GM12878 (cell line): ENCODE results near the gene CRYL1. TPM values are rescaled to one million over a fixed set of nuclear protein-coding genes. Genes with fewer than 3 reads are reported as not detected.

Experiments
- ATAC-seq: fragments of 200-7000 bp; cut with Tn5 transposase; 3 replicates; pipeline ENCODE4 v1.9.1; 2020; ENCODE audit warnings: mild to moderate bottlenecking, moderate library complexity
- BruUV-seq: library from RNA; stranded (reverse); fragments of 400-500 nt; replicated peaks from 2 replicates; lab custom pipeline; 2021; lab: Mats Ljungman, UMichigan
- CTCF ChIA-PET: fragments of 300-600 bp; sonication (Branson Sonifier 250); formaldehyde crosslinking; extraction: SDS; loops from one replicate; lab custom pipeline; 2021; ENCODE audit warnings: inconsistent platforms; lab: Yijun Ruan, JAX
- POLR2A ChIA-PET: fragments of 350-600 bp; formaldehyde crosslinking; extraction: SDS; loops from one replicate; lab custom pipeline; 2021; ENCODE audit warnings: inconsistent platforms; lab: Charles Lee
- RAD21 ChIA-PET: fragments of 300-600 bp; sonication (Branson Sonifier 250); formaldehyde crosslinking; loops from one replicate; lab custom pipeline; 2023; ENCODE audit warnings: antibody characterized with exemption; ENCODE audit not compliant: unreplicated experiment; lab: Charles Lee
- SMC1A ChIA-PET: fragments of 300-600 bp; sonication (Branson Sonifier 250); formaldehyde crosslinking; loops from one replicate; lab custom pipeline; 2023; ENCODE audit not compliant: unreplicated experiment, uncharacterized antibody; lab: Charles Lee
- DNase-seq: peaks from one replicate; pipeline ENCODE4 v3.0.0-alpha.2; 2011; ENCODE audit warnings: low read depth, low spot score
- FAIRE-seq: peaks from 3 replicates; lab custom pipeline; 2011; peaks lifted over from hg19 to GRCh38; lab: Jason Lieb, UNC
- H2AFZ ChIP-seq: 2 replicates; pipeline ENCODE4 v1.6.0; 2011; ENCODE audit warnings: low read depth, low read length, control low read depth; ENCODE audit not compliant: control insufficient read depth
- H3K27ac ChIP-seq: 2 replicates; pipeline ENCODE4 v1.5.1; 2011; ENCODE audit warnings: control low read depth; ENCODE audit not compliant: control insufficient read depth, insufficient read depth
- H3K27me3 ChIP-seq, 2 experiments: replicated peaks in 1 of 2; 2 replicates each; pipeline versions ENCODE4 v1.6.0 to v1.6.1; 2011; ENCODE audit warnings: low read length in 1 of 2; ENCODE audit not compliant: control insufficient read depth in 2 of 2, insufficient read depth in 2 of 2
- H3K36me3 ChIP-seq, 2 experiments: 2 replicates each; pipeline ENCODE4 v1.5.1; 2011; ENCODE audit warnings: low read length in 1 of 2; ENCODE audit not compliant: control insufficient read depth in 2 of 2, insufficient read depth in 2 of 2
- H3K4me1 ChIP-seq: 2 replicates; pipeline ENCODE4 v1.6.1; 2011; ENCODE audit warnings: mild to moderate bottlenecking, low read length, moderate library complexity, mixed read lengths; ENCODE audit not compliant: control insufficient read depth, insufficient read depth
- H3K4me2 ChIP-seq: 2 replicates; pipeline ENCODE4 v1.6.0; 2011; ENCODE audit warnings: control low read depth; ENCODE audit not compliant: control insufficient read depth, insufficient read depth
- H3K4me3 ChIP-seq: fragments of 200-600 bp; sonication (generic); 2 replicates; pipeline ENCODE4 v1.5.1; 2016
- H3K79me2 ChIP-seq: 2 replicates; pipeline ENCODE4 v1.6.0; 2011; ENCODE audit warnings: low read length; ENCODE audit not compliant: control insufficient read depth, insufficient read depth
- H3K9ac ChIP-seq: 2 replicates; pipeline ENCODE4 v1.8.0; 2011; ENCODE audit warnings: low read length, control low read depth, mixed read lengths; ENCODE audit not compliant: control insufficient read depth, insufficient read depth
- H3K9me3 ChIP-seq: replicated peaks from 3 replicates; pipeline ENCODE4 v1.5.1; 2011; ENCODE audit warnings: mild to moderate bottlenecking, low read length; ENCODE audit not compliant: control insufficient read depth, insufficient read depth
- H4K20me1 ChIP-seq: 2 replicates; pipeline ENCODE4 v1.6.0; 2011; ENCODE audit not compliant: control insufficient read depth, insufficient read depth
- FOXK2 ChIP-seq: fragments of 450-650 bp; IDR thresholded peaks from 2 replicates; pipeline ENCODE4 v1.6.1; 2017; ENCODE audit warnings: mild to moderate bottlenecking, moderate library complexity
- RB1 ChIP-seq: fragments of 450-650 bp; formaldehyde crosslinking; IDR thresholded peaks from 2 replicates; pipeline ENCODE4 v1.6.1; 2017; ENCODE audit warnings: mild to moderate bottlenecking, borderline replicate concordance
- WGBS: methylation state at CpG from one replicate; pipeline ENCODE4 v1.1.6; 2016; ENCODE audit warnings: low lambda C conversion rate; ENCODE audit not compliant: insufficient replicate concordance, insufficient coverage; ENCODE audit errors: missing lambda C conversion rate; 5-methylcytosine and 5-hydroxymethylcytosine counted together
- in situ Hi-C: fragments of 300-500 bp; cut with MboI; formaldehyde crosslinking; loops from 9 replicates; pipeline ENCODE4 v1.14.3; 2018; ENCODE audit warnings: mixed read lengths
- intact Hi-C: fragments of 100-400 bp; cut with micrococcal nuclease; formaldehyde crosslinking; loops from one replicate; pipeline ENCODE4 v1.14.2; 2022; ENCODE audit not compliant: unreplicated experiment
- polyA plus RNA-seq, 11 experiments: library from polyadenylated mRNA; depleted of rRNA in 4 of 11; unstranded in 6 of 11; stranded (reverse) in 5 of 11; fragments of >200 nt; fragmentation: Nextera tagmentation in 4 of 11; fragmentation: Illumina TruSeq in 1 of 11; extraction: Ambion mirVana in 4 of 11; extraction: Trizol in 1 of 11; gene quantifications; 1 replicate in 1 of 11; 2 replicates in 10 of 11; pipeline versions ENCODE4 v1.2.1 to v1.2.3, GENCODE V29; 2011 to 2016; ENCODE audit warnings: inconsistent platforms in 2 of 11, missing spikeins in 2 of 11, low read depth in 1 of 11
- total RNA-seq, 4 experiments: library from RNA; depleted of rRNA in 3 of 4; stranded (reverse); fragments of >200 nt in 3 of 4; fragmentation: Illumina TruSeq in 1 of 4; extraction: Trizol in 1 of 4; gene quantifications; 2 replicates each; pipeline versions ENCODE4 v1.2.1 to v1.2.3, GENCODE V29; 2013 to 2021
- TF ChIP-seq, protein P1 (sequence below), 3 experiments: IDR thresholded peaks in 2 of 3; conservative IDR thresholded peaks in 1 of 3; 2 replicates each; pipeline ENCODE4 v1.5.1; 2011; ENCODE audit warnings: low read depth in 3 of 3, low read length in 3 of 3, mild to moderate bottlenecking in 3 of 3, control low read depth in 2 of 3, moderate library complexity in 2 of 3, inconsistent platforms in 1 of 3, mixed read lengths in 1 of 3; ENCODE audit not compliant: control insufficient read depth in 2 of 3, insufficient read depth in 1 of 3; ENCODE audit errors: extremely low read depth in 1 of 3

Gene CRYL1
- total and polyA plus RNA-seq, 10 of the 15 experiments (the other 5 are each of a cell fraction or from before 2014, with no cell fraction given): 5.5 to 36.7 (median 12.2) TPM

DNA sequence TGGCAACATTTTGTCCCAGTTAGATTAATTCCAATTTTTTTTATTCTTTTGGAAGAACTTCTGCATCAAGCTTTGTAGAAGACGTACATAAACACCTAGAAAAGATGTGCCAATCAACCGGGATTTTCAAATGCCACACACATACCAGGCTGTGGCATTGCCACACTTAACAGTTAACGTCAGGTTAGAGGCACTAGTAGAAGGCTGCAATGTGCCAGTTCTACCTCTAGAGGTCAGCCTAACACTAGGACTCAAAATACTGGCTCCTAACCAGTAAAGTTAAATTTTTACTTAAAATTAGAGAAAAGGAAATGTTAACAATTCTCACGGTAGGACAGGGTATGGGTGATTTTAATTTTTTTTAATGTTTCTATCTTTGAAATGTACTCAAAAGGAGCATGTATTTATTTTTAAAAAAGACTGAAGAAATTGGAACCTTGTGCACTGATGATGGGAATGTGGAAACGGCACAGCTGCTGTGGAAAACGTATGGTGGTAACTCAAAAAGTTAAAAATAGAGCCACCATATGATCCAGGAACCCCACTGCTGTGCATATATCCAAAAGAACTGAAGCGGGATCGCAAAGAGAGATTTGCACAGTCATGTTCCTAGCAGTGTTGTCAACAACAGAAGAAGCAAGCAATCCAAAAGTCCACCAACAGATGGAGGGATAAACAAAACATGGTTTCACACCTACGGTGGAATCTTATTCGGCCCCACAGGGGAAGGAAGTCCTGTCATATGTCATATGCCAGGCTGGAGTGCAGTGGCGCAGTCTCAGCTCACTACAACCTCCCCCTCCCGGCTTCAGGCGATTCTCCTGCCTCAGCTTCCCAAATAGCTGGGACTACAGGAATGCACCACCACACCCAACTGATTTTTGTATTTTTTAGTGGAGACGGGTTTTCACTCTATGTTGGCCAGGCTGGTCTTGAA is 30.3 kb downstream of the CRYL1 start (continued):
- TF ChIP-seq, protein P1, sequence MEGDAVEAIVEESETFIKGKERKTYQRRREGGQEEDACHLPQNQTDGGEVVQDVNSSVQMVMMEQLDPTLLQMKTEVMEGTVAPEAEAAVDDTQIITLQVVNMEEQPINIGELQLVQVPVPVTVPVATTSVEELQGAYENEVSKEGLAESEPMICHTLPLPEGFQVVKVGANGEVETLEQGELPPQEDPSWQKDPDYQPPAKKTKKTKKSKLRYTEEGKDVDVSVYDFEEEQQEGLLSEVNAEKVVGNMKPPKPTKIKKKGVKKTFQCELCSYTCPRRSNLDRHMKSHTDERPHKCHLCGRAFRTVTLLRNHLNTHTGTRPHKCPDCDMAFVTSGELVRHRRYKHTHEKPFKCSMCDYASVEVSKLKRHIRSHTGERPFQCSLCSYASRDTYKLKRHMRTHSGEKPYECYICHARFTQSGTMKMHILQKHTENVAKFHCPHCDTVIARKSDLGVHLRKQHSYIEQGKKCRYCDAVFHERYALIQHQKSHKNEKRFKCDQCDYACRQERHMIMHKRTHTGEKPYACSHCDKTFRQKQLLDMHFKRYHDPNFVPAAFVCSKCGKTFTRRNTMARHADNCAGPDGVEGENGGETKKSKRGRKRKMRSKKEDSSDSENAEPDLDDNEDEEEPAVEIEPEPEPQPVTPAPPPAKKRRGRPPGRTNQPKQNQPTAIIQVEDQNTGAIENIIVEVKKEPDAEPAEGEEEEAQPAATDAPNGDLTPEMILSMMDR (IDR thresholded peaks at IDR 0.05 in 2 of 3, conservative IDR thresholded peaks at IDR 0.05 in 1 of 3; ENCODE audit: control insufficient read depth in 2 of 3, extremely low read depth in 1 of 3, insufficient read depth in 1 of 3, low read depth in 3 of 3, low read length in 3 of 3): peak; percentile 92 to 95 (median 93)
- TF ChIP-seq FOXK2: no peak

- in situ Hi-C loops (loop anchor here (5.0 kb wide), 2 partner anchors 213 to 433 kb away; no protein-coding TSS in a partner anchor), intact Hi-C loops (loop anchor here (1.0 to 10.0 kb wide), 6 partner anchors 58 to 983 kb away; partner anchors contain the start of genes EEF1AKMT1 and IL17D)
- ChIA-PET POLR2A (no interaction called here), RAD21 (interaction anchor here (3.5 kb wide), 1 partner anchor 333 kb away, joined by 26 read pairs; no protein-coding TSS in a partner anchor), SMC1A (interaction anchor here (1.0 to 4.2 kb wide), 6 partner anchors 29 to 431 kb away, joined by 3 to 19 read pairs (median 6); no protein-coding TSS in a partner anchor), CTCF (interaction anchor here (0.6 to 8.6 kb wide), 19 partner anchors 11 to 507 kb away, joined by 3 to 127 read pairs (median 4); no protein-coding TSS in a partner anchor)
- H3K4me3 ChIP-seq: no peak overlapping the region
- no peaks in the 10 kb centered on the region for H3K9me3 ChIP-seq
- no peak overlapping the region for H3K27ac ChIP-seq
- TF ChIP-seq RB1: no peak
- H3K9ac ChIP-seq: no peak overlapping the region
- no TSS peak for BruUV-seq
- H3K36me3 ChIP-seq: no peaks in the 10 kb centered on the region
- ATAC-seq: peak; percentile 32
- no peak for FAIRE-seq
- H3K4me2 ChIP-seq: no peak overlapping the region
- no peaks in the 10 kb centered on the region for H3K79me2 ChIP-seq
- H3K4me1 ChIP-seq: no peaks in the 10 kb centered on the region
- H2AFZ ChIP-seq: no peak overlapping the region
- no peak for DNase-seq
- H3K27me3 ChIP-seq: no peaks in the 10 kb centered on the region
- no peaks in the 10 kb centered on the region for H4K20me1 ChIP-seq
- 46% methylated on average over 8 of the region's 8 CpGs for WGBS
These were observed 31.0 kb downstream of the CRYL1 start for GRCh38 chr13:20494656-20495055.
